KOPT-K1 (cell line): ENCODE data around the gene TMCC3.
"Not testable (repeated sequence)": the region's sequence is repeated elsewhere in the genome, so short reads cannot be mapped to it uniquely, and the experiment has no call there.

Experiments used
- H3K27ac ChIP-seq: fragments of 200-600 bp; sonication (generic); 2 replicates; pipeline ENCODE4 v1.5.1; 2016; ENCODE audit warnings: antibody characterized with exemption, mild to moderate bottlenecking, low read depth, low read length; ENCODE audit not compliant: poor library complexity, severe bottlenecking
- H3K36me3 ChIP-seq: fragments of 200-600 bp; sonication (generic); 2 replicates; pipeline ENCODE4 v1.5.1; 2017; ENCODE audit warnings: antibody characterized with exemption, mild to moderate bottlenecking, low read length, moderate library complexity; ENCODE audit not compliant: insufficient read depth
- H3K9me3 ChIP-seq: fragments of 200-600 bp; sonication (generic); 2 replicates; pipeline ENCODE4 v1.5.1; 2017; ENCODE audit warnings: antibody characterized with exemption, low read length, mild to moderate bottlenecking; ENCODE audit not compliant: insufficient read depth, poor library complexity, severe bottlenecking

The TMCC3 gene

GRCh38 chr12:94604366-94604698 is 46.0 kb downstream of the TMCC3 start:
- H3K36me3 ChIP-seq, result no peaks in the 10 kb centered on the region

GRCh38 chr12:94603434-94604365 is 46.7 kb downstream of the TMCC3 start:
- no peaks in the 10 kb centered on the region for H3K36me3 ChIP-seq
- H3K27ac ChIP-seq, result no peak overlapping the region
- peaks cover 14% of the 10 kb centered on the region for H3K9me3 ChIP-seq

More at GRCh38 chr12:94604366-94604698, 46.0 kb downstream of the TMCC3 start:
- Histone ChIP-seq H3K9me3 (peaks cover 14% of the 10 kb centered on the region), H3K27ac (no peak overlapping the region)

GRCh38 chr12:94602024-94602423 is 48.3 kb downstream of the TMCC3 start:
- Histone ChIP-seq H3K9me3 (peaks cover 12% of the 10 kb centered on the region), H3K27ac (no peak overlapping the region), H3K36me3 (no peaks in the 10 kb centered on the region)

GRCh38 chr12:94601307-94601706 is 49.0 kb downstream of the TMCC3 start:
- not testable (repeated sequence) for H3K27ac ChIP-seq, H3K36me3 ChIP-seq, H3K9me3 ChIP-seq

GRCh38 chr12:94599189-94599588 is 51.2 kb downstream of the TMCC3 start:
- Histone ChIP-seq H3K36me3 (no peaks in the 10 kb centered on the region), H3K27ac (no peak overlapping the region), H3K9me3 (no peaks in the 10 kb centered on the region)

GRCh38 chr12:94597268-94597667 is 53.1 kb downstream of the TMCC3 start:
- Histone ChIP-seq H3K9me3 (no peaks in the 10 kb centered on the region), H3K27ac (no peak overlapping the region), H3K36me3 (no peaks in the 10 kb centered on the region)

- H3K36me3 ChIP-seq, result no peaks in the 10 kb centered on the region
- H3K9me3 ChIP-seq, result no peaks in the 10 kb centered on the region
- no peak overlapping the region for H3K27ac ChIP-seq
Measured at GRCh38 chr12:94596596-94596995, 53.8 kb downstream of the TMCC3 start.

GRCh38 chr12:94595152-94595551 is 55.2 kb downstream of the TMCC3 start:
- no peaks in the 10 kb centered on the region for H3K9me3 ChIP-seq
- no peak overlapping the region for H3K27ac ChIP-seq
- no peaks in the 10 kb centered on the region for H3K36me3 ChIP-seq

GRCh38 chr12:94594443-94594825 is 55.9 kb downstream of the TMCC3 start:
- Histone ChIP-seq H3K27ac (no peak overlapping the region), H3K9me3 (no peaks in the 10 kb centered on the region), H3K36me3 (no peaks in the 10 kb centered on the region)

GRCh38 chr12:94593822-94594442 is 56.4 kb downstream of the TMCC3 start:
- H3K27ac ChIP-seq, result no peak overlapping the region
- no peaks in the 10 kb centered on the region for H3K36me3 ChIP-seq
- H3K9me3 ChIP-seq, result no peaks in the 10 kb centered on the region

GRCh38 chr12:94592723-94593122 is 57.6 kb downstream of the TMCC3 start:
- H3K36me3 ChIP-seq, H3K9me3 ChIP-seq, H3K27ac ChIP-seq: not testable (repeated sequence)

GRCh38 chr12:94592080-94592479 is 58.3 kb downstream of the TMCC3 start:
- H3K9me3 ChIP-seq, result no peaks in the 10 kb centered on the region
- H3K36me3 ChIP-seq, result no peaks in the 10 kb centered on the region
- no peak overlapping the region for H3K27ac ChIP-seq

- Histone ChIP-seq H3K27ac (no peak overlapping the region), H3K9me3 (no peaks in the 10 kb centered on the region), H3K36me3 (no peaks in the 10 kb centered on the region)
Measured at GRCh38 chr12:94590428-94590827, 59.9 kb downstream of the TMCC3 start.

GRCh38 chr12:94589591-94590001 is 60.8 kb downstream of the TMCC3 start:
- Histone ChIP-seq H3K36me3 (no peaks in the 10 kb centered on the region), H3K27ac (no peak overlapping the region), H3K9me3 (no peaks in the 10 kb centered on the region)

GRCh38 chr12:94588346-94588745 is 62.0 kb downstream of the TMCC3 start:
- Histone ChIP-seq H3K36me3 (no peaks in the 10 kb centered on the region), H3K27ac (no peak overlapping the region), H3K9me3 (no peaks in the 10 kb centered on the region)
